ENCODE results near the gene FMN1.

DNA sequence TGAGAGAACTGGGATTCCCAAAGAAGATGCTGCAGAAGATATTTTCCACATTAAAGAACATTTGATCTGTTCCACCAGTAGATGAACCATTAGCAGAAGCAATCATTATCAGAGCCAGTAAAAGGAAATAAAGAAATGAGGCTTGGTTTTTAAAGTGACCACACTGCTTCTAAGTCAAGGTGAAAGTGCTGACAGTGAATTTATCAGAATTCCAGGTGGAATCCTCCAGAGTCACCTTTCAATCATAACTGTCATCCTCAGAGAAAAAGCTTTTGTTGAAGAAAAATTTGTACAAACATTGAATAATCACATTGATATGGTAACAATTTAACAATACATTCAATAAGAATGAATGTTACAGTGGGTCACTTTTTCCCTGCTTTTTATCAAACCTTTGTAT is 376.9 kb downstream of the FMN1 start:
- no peak for TF ChIP-seq POLR2A (IDR thresholded peaks at IDR 0.05)
- TF ChIP-seq, protein P1, sequence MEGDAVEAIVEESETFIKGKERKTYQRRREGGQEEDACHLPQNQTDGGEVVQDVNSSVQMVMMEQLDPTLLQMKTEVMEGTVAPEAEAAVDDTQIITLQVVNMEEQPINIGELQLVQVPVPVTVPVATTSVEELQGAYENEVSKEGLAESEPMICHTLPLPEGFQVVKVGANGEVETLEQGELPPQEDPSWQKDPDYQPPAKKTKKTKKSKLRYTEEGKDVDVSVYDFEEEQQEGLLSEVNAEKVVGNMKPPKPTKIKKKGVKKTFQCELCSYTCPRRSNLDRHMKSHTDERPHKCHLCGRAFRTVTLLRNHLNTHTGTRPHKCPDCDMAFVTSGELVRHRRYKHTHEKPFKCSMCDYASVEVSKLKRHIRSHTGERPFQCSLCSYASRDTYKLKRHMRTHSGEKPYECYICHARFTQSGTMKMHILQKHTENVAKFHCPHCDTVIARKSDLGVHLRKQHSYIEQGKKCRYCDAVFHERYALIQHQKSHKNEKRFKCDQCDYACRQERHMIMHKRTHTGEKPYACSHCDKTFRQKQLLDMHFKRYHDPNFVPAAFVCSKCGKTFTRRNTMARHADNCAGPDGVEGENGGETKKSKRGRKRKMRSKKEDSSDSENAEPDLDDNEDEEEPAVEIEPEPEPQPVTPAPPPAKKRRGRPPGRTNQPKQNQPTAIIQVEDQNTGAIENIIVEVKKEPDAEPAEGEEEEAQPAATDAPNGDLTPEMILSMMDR (IDR thresholded peaks at IDR 0.05 in 4 of 5, conservative IDR thresholded peaks at IDR 0.05 in 1 of 5) = no peak

Measured in gastrocnemius medialis (tissue), 4 donors.